MM.1S (cell line): ENCODE results near the gene WDR70.

ENCODE experiments used
- EZH2 ChIP-seq: fragments of 300-600 bp; sonication (generic); optimal IDR thresholded peaks from 2 replicates; pipeline ENCODE3; 2017; ENCODE audit warnings: low read depth, mild to moderate bottlenecking, antibody characterized with exemption, low read length, mixed read lengths
- EZH2phosphoT487 ChIP-seq: fragments of 300-600 bp; sonication (generic); IDR thresholded peaks from 2 replicates; pipeline ENCODE4 v1.6.1; 2018; ENCODE audit warnings: antibody characterized with exemption, low read length
- TF ChIP-seq, protein P1 (sequence below): fragments of 300-600 bp; sonication (generic); IDR thresholded peaks from 2 replicates; pipeline ENCODE4 v1.5.1; 2016; ENCODE audit warnings: antibody characterized with exemption, low read length, mixed read lengths

DNA sequence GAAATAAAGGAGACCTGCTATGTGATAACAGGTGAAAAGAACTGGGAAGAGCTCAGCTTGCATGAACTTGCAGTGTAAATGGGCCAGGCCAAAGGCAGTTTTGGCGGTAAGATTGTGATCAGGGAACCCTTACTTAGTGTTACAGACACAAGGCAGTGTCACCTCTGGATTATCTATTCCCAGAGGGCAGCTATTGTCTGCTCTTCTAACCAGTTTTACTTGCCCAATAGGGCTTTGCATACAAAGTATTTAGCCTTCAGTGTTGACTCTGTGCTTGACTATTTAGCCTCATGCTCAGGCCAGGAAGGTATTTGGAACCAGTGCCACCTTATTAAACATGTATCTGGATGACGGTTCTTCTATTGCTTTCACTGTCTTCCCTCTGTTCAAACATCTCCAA lies 422.4 kb downstream of the WDR70 start:
- TF ChIP-seq, protein P1, sequence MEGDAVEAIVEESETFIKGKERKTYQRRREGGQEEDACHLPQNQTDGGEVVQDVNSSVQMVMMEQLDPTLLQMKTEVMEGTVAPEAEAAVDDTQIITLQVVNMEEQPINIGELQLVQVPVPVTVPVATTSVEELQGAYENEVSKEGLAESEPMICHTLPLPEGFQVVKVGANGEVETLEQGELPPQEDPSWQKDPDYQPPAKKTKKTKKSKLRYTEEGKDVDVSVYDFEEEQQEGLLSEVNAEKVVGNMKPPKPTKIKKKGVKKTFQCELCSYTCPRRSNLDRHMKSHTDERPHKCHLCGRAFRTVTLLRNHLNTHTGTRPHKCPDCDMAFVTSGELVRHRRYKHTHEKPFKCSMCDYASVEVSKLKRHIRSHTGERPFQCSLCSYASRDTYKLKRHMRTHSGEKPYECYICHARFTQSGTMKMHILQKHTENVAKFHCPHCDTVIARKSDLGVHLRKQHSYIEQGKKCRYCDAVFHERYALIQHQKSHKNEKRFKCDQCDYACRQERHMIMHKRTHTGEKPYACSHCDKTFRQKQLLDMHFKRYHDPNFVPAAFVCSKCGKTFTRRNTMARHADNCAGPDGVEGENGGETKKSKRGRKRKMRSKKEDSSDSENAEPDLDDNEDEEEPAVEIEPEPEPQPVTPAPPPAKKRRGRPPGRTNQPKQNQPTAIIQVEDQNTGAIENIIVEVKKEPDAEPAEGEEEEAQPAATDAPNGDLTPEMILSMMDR, result no peak
- TF ChIP-seq EZH2, result no peak
- no peak for TF ChIP-seq EZH2phosphoT487
